ENCODE measurements around the gene ZNF652.

DNA sequence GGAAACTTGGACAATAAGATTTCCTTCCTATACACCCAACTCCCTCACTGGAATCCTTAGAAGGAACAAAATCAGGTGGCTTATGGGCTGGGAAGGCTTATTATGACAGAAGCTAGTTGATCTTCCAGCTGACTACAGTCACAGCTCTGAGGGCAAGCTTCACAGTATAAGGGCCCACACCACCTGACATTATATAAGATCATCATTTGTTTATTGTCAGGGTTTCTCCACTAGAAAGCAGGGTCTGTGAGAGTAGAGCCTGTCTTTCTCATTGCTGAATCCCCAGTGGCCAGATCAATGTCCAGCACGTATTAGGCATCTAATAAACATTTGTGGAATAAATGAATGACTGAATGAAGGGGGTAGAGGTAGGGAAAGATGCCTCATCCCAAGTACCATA is 73.7 kb downstream of the ZNF652 start:
- TF ChIP-seq, protein P1, sequence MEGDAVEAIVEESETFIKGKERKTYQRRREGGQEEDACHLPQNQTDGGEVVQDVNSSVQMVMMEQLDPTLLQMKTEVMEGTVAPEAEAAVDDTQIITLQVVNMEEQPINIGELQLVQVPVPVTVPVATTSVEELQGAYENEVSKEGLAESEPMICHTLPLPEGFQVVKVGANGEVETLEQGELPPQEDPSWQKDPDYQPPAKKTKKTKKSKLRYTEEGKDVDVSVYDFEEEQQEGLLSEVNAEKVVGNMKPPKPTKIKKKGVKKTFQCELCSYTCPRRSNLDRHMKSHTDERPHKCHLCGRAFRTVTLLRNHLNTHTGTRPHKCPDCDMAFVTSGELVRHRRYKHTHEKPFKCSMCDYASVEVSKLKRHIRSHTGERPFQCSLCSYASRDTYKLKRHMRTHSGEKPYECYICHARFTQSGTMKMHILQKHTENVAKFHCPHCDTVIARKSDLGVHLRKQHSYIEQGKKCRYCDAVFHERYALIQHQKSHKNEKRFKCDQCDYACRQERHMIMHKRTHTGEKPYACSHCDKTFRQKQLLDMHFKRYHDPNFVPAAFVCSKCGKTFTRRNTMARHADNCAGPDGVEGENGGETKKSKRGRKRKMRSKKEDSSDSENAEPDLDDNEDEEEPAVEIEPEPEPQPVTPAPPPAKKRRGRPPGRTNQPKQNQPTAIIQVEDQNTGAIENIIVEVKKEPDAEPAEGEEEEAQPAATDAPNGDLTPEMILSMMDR (IDR thresholded peaks at IDR 0.05): no peak
- TF ChIP-seq POLR2A (IDR thresholded peaks at IDR 0.05): no peak
